Spinal cord (tissue), 10 donors: Measurements from ENCODE around the gene FEN1. TPM values are rescaled to one million over a fixed set of nuclear protein-coding genes. Genes with fewer than 3 reads are reported as not detected.

ENCODE experiments used
- DNase-seq, 6 donors: peaks; one replicate each; pipeline versions ENCODE4 v3.0.0 to v3.0.0-alpha.2; 2013 to 2015; ENCODE audit warnings: low spot score in 6 of 6, low read depth in 4 of 6
- H3K27ac ChIP-seq: one replicate; pipeline ENCODE4 v1.5.1; 2013; ENCODE audit warnings: low read depth, low read length, control low read depth
- H3K27me3 ChIP-seq: one replicate; pipeline ENCODE4 v1.6.1; 2013; ENCODE audit warnings: low read length; ENCODE audit not compliant: control insufficient read depth, insufficient read depth
- H3K36me3 ChIP-seq: one replicate; pipeline ENCODE4 v1.6.1; 2013; ENCODE audit warnings: low read length; ENCODE audit not compliant: control insufficient read depth, insufficient read depth
- H3K4me1 ChIP-seq: one replicate; pipeline ENCODE4 v1.6.1; 2013; ENCODE audit warnings: low read length; ENCODE audit not compliant: control insufficient read depth, insufficient read depth
- H3K4me3 ChIP-seq: one replicate; pipeline ENCODE4 v1.5.1; 2013; ENCODE audit warnings: low read depth, low read length, control low read depth
- H3K9me3 ChIP-seq: one replicate; pipeline ENCODE4 v1.6.1; 2013; ENCODE audit warnings: low read length; ENCODE audit not compliant: control insufficient read depth, insufficient read depth
- WGBS: methylation state at CpG from one replicate; pipeline ENCODE4 v1.1.5; 2013; ENCODE audit warnings: missing lambda C conversion rate; ENCODE audit not compliant: insufficient coverage; 5-methylcytosine and 5-hydroxymethylcytosine counted together
- polyA plus RNA-seq, 2 donors: library from polyadenylated mRNA; unstranded; fragments of 120-200 nt; gene quantifications; one replicate each; pipeline ENCODE4 v1.2.1, GENCODE V29; 2013; ENCODE audit not compliant: insufficient read length in 2 of 2
- total RNA-seq, 2 donors: library from RNA; depleted of rRNA in 1 of 2; stranded (reverse); fragments of 120-200 nt in 1 of 2; fragments of >200 nt in 1 of 2; gene quantifications; one replicate each; pipeline versions ENCODE4 v1.2.3 to v1.2.4, GENCODE V29; 2013 to 2014
- donor health status: healthy.

The FEN1 gene
- total and polyA plus RNA-seq, 4 donors = 20.7 to 36.1 (median 29.7) TPM

DNA sequence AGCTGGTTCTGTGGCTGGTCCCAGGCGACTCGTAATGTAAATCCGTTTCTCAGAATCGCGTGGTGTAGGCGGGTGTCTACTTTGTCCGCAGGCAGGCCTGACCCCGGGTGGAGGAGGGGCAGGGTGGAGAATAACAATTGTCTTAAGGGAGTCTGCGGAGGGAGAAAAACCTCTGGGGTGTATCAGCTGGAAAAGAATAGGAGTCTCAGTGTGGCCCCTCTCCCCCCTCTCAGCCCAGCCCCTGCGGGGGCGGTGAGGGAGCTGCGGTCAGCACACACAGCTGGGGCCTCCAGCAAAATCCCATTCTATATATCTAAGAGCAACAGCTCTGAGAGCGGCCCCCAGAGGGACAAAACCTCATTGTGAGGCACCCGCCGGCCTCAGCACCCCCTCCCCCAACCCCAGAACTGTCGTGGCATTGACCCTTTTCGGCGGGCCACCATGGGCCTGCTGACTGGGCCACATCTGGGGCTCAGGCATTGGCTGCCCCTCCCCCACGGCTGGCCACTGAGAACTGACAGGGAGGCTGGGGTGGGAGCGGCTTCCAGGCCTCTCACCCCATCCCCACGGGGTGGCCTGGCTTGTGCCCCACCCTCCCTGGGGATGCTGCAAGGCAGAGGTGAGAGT is 43.0 kb upstream of the FEN1 start:
- peaks cover 18% of the 10 kb centered on the region for H3K36me3 ChIP-seq
- H3K27ac ChIP-seq = peak overlapping the region; percentile 50
- H3K4me1 ChIP-seq = peaks cover 62% of the 10 kb centered on the region
- no peaks in the 10 kb centered on the region for H3K9me3 ChIP-seq
- no peak overlapping the region for H3K4me3 ChIP-seq
- WGBS = 13% methylated on average over 13 of the region's 21 CpGs
- DNase-seq = peak in 1 of 6 donors; percentile 72
- peaks cover 22% of the 10 kb centered on the region for H3K27me3 ChIP-seq

DNA sequence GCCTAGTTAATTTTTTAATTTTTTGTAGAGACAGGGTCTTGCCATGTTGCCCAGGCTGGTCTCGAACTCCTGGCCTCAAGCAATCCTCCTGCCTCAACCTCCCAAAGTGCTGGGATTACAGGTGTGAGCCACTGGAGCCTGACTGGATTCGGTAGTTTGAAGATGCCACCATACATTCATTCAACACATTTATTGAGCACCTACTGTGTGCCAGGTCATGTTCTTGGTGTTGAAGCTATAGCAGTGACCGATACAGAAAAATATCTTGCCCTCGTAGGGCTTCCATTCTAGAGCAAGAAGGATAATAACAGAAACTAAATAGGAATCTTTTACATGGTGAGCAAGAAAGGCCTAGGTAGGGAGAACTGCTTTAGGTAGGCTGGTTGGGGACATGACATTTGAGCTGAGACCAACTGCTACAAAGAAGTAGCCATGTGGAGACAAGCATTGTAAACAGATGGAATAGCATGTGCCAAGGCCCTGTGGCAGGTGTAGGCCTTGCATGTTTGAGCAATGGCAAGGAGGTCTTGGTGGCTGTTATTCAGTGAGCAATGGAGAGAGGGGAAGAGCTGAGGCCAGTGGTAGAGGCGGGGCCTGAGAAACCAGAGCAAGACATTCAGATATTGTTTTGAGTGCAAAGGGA is 42.0 kb upstream of the FEN1 start:
- no peak for DNase-seq
- 100% methylated on average over 4 of the region's 5 CpGs for WGBS
- peaks cover 60% of the 10 kb centered on the region for H3K4me1 ChIP-seq

DNA sequence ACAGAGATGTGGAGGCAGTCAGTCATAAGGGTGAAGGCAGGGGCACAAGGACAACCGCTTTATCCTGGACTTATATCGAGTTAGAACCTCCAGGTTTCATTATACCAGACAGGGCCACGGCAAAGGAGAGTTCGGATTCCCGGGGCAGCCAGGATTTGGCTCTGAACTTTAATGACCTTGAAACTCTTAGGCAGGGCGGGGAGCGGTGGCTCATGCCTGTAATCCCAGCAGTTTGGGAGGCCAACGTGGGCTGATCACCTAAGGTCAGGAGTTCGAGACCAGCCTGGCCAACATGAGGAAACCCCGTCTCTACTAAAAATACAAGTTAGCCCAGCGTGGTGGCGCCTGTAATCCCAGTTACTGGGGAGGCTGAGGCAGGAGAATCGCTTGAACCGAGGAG is 41.3 kb upstream of the FEN1 start:
- Histone ChIP-seq H3K27me3 (peaks cover 22% of the 10 kb centered on the region), H3K36me3 (peaks cover 9% of the 10 kb centered on the region), H3K9me3 (no peaks in the 10 kb centered on the region), H3K27ac (no peak overlapping the region), H3K4me1 (peaks cover 57% of the 10 kb centered on the region), H3K4me3 (no peak overlapping the region)
- WGBS = 85% methylated on average over 12 of the region's 14 CpGs
- no peak for DNase-seq

More for the DNA sequence above, 42.0 kb upstream of the FEN1 start:
- Histone ChIP-seq H3K36me3 (peaks cover 14% of the 10 kb centered on the region), H3K27ac (no peak overlapping the region), H3K9me3 (no peaks in the 10 kb centered on the region), H3K4me3 (no peak overlapping the region), H3K27me3 (peaks cover 22% of the 10 kb centered on the region)

DNA sequence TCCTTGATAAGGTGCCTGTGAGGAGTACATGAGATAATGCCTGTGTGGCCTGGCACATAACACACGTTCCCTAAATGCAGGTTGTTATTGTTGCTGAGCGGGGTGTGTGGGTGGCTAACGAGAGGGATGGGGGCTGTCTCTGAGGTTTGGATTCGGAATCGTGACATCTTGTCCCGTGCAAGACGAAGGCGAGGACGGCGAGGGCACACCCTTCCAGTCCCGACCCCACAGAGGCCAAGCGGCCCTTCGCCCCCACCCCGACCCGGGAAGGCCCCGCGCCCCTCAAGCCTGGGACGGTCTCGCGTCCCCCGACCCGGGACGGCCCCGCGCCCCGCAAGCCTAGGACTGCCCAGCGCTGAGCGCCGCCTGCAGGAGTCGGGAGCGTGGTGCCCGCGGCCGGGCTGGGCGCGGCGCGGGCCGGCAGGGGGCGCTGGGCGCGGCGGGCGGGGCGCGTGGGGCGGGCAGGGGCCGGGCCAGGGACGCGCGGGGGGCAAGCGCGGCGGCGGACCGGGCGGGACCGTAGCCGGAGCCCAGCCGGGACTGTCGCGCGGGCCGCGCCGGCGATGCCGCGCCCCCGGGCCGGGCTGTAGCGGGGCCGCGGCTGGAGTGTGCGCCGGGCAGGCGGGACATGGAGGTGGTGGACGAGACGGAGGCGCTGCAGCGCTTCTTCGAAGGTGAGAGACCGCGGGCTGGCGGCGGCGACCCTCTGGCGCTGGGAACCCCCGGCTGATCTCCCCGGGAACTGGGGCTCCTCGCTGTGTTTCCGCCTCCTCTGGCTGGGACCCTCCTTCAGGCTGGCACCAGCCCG is 40.4 kb upstream of the FEN1 start, which contains the start of gene MYRF:
MYRF (plus strand) TSS at position 520 of the 808 bp plus-strand sequence; CDS start at position 629, 109 bp downstream.
- no peak within 1 kb of the TSS for H3K27ac ChIP-seq
- peak in 2 of 6 donors; percentile 29 to 62 for DNase-seq
- 3% methylated on average over 93 of the region's 93 CpGs for WGBS
- peak within 1 kb of the TSS; percentile 40 for H3K4me3 ChIP-seq
- peaks cover 22% of the 10 kb centered on the region for H3K27me3 ChIP-seq
- peaks cover 6% of the 10 kb centered on the region for H3K36me3 ChIP-seq
- H3K9me3 ChIP-seq = no peaks in the 10 kb centered on the region
- peaks cover 65% of the 10 kb centered on the region for H3K4me1 ChIP-seq

DNA sequence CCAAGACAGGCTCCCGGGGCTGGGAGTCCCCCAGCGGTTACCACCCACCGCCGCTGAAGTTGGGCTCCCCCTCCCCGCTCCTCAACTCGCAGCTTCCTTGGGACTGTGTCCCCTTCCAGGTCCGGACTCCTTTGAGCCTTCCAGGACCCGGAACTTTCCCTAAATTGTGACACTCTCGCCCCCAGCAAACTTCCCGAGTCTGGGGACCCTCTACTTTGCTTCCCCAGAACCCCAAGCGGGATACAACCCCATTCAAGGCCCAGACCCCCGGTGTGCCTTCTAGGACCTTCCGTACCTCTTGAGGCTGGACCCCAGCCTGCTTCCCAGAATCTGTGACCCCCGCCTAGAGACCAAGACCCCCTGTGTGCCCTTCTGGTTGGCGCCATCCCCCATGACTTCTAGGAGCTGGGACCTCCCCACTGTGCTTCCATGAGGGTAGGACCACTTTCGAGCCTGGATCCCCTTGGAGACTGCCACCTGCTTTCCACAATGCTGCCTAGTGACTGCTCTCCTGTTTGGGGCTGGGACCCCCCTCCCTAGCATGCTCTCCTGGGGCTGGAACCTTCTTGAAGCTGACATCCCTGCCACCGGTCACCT is 39.7 kb upstream of the FEN1 start:
- Histone ChIP-seq H3K4me3 (peak overlapping the region; percentile 40), H3K36me3 (peaks cover 6% of the 10 kb centered on the region), H3K27ac (no peak overlapping the region), H3K9me3 (no peaks in the 10 kb centered on the region), H3K4me1 (peaks cover 58% of the 10 kb centered on the region), H3K27me3 (peaks cover 22% of the 10 kb centered on the region)
- DNase-seq = no peak
- WGBS = 34% methylated on average over 16 of the region's 17 CpGs

GRCh38 chr11:61753672-61754071 is 39.0 kb upstream of the FEN1 start:
- Histone ChIP-seq H3K27ac (no peak overlapping the region), H3K27me3 (peaks cover 22% of the 10 kb centered on the region), H3K36me3 (peaks cover 6% of the 10 kb centered on the region), H3K9me3 (no peaks in the 10 kb centered on the region), H3K4me1 (peaks cover 51% of the 10 kb centered on the region), H3K4me3 (peak overlapping the region; percentile 16)
- DNase-seq = no peak
- WGBS = 98% methylated on average over 3 of the region's 5 CpGs

DNA sequence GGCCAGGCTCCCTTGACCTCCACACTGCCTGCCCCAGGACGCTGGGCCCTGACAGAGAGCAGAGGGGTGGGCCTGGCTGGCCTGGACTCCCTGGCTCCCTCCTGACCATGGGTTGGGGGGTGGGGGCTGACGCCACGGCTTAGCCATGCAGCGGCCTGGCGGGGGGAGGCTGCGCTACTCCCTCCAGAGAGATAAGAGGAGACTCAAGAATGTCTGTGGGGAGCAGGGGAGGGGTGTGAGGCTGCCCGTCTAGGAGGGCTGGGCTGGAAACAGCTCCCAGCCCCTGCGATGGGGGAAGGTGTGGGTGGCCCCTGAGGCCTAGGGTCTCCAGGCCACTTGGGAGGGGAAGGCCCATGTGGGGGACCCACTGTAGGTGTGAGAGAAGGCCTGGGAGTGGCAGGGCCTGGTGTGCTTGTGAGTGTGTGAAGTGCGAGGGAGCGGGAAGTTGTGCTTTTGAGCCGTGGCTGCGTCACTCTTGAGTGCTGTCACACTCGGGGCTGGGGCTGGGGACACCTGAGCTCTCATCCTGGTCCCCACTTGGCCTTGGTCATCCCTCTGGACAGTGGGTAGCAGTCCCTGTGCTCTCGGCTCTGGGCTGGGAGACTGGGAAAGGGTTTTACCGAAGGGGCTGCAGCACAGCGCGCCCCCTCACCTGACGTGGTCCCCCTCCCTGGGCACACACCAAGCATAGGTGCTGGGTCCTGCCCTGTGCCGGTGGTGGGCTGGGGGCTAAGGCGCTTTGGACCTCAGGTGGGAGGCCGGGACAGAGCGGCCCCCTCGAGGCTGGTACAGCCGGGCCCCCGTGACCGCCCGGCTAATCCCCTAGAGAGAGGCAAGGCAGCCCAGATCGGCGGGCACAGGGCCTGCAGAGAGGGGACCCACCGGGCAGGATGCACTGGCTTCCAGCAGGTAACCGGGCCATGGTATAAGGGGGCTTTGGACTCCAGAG is 37.9 kb upstream of the FEN1 start:
- peaks cover 41% of the 10 kb centered on the region for H3K4me1 ChIP-seq
- H3K27ac ChIP-seq = no peak overlapping the region
- H3K4me3 ChIP-seq = no peak overlapping the region
- WGBS = 81% methylated on average over 30 of the region's 31 CpGs
- H3K36me3 ChIP-seq = peaks cover 6% of the 10 kb centered on the region
- H3K9me3 ChIP-seq = no peaks in the 10 kb centered on the region
- DNase-seq = no peak
- peaks cover 22% of the 10 kb centered on the region for H3K27me3 ChIP-seq

DNA sequence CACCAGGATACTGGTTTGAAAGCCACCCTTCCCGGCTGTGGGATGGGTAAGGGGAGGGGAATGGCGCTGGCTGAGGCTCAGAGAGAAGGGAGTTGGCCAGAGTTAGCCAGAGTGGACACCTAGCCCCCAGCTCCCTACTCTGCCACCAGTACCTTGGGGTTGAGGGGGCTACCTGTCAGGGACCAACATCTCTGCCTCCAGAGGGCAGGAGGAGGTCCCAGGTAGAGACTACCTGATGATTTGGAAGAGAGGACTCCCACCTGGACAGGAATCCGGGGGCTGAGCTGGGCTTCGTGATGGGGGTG is 36.6 kb upstream of the FEN1 start:
- peaks cover 6% of the 10 kb centered on the region for H3K36me3 ChIP-seq
- peaks cover 46% of the 10 kb centered on the region for H3K4me1 ChIP-seq
- 74% methylated on average over 2 of the region's 4 CpGs for WGBS
- H3K9me3 ChIP-seq = no peaks in the 10 kb centered on the region
- no peak for DNase-seq
- peaks cover 22% of the 10 kb centered on the region for H3K27me3 ChIP-seq
- H3K4me3 ChIP-seq = no peak overlapping the region
- H3K27ac ChIP-seq = no peak overlapping the region
